ENCODE results near the gene PRRG4. TPM values are rescaled to one million over a fixed set of nuclear protein-coding genes. Genes with fewer than 3 reads are reported as not detected.
"Not testable (repeated sequence)": the region's sequence is repeated elsewhere in the genome, so short reads cannot be mapped to it uniquely, and the experiment has no call there.

PRRG4 gene
- total and polyA plus RNA-seq, 2 donors (not counting 3 experiments of a cell fraction or from before 2014, with no cell fraction given) = 0.09 TPM; not detected in 1

DNA sequence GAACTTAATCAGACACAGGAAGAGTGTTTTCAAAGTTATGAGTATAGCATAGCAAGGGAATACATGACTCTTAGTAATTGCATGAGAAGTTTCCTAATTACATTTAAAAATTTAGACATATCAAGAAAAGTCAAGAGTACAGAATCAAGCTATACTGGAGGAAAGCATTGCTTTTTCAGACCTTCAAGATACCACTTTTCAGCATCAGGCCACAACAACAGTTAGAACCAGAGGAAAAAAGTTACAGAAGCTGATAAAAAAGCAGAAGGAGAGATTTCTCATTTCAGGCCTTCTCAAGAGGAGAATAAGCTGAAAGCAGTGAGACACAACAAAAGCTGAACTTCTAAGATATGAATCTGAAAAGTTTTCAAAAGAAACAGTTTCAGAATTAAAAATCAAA lies 34.8 kb downstream of the PRRG4 start:
- no peak for FAIRE-seq
- no peaks in the 10 kb centered on the region for H3K36me3 ChIP-seq (ENCODE audit: control insufficient read depth in 2 of 2, extremely low read depth in 1 of 2, insufficient read depth in 2 of 2, low read length in 2 of 2)

GRCh38 chr11:32868752-32869151 lies 39.0 kb downstream of the PRRG4 start:
- FAIRE-seq; H3K4me2 ChIP-seq (ENCODE audit: insufficient read depth, low read length); dilution Hi-C loops (cut with MboI; ENCODE audit: extremely low pct_ligation_motif_present, low sequenced_read_pairs); H3K4me3 ChIP-seq (replicated peaks in 1 of 3; ENCODE audit: insufficient read depth in 1 of 3, low read depth in 1 of 3, low read length in 3 of 3); H3K9me3 ChIP-seq (replicated peaks; ENCODE audit: control insufficient read depth, insufficient read depth, low read length); H3K4me1 ChIP-seq (ENCODE audit: control insufficient read depth, extremely low read depth, insufficient read depth, low read length); H2AFZ ChIP-seq (ENCODE audit: low read depth, low read length); H4K20me1 ChIP-seq (replicated peaks; ENCODE audit: control insufficient read depth, extremely low read depth, insufficient read depth, low read length); POLR2A ChIA-PET; H3K36me3 ChIP-seq (ENCODE audit: control insufficient read depth in 2 of 2, extremely low read depth in 1 of 2, insufficient read depth in 2 of 2, low read length in 2 of 2); BruUV-seq (replicated peaks); H3K9me1 ChIP-seq (replicated peaks; ENCODE audit: control insufficient read depth, extremely low read depth, insufficient read depth, low read length); H3K79me2 ChIP-seq (ENCODE audit: control insufficient read depth, insufficient read depth, low read length); DNase-seq (ENCODE audit: low read depth, low spot score); intact Hi-C loops (cut with micrococcal nuclease); H3K9ac ChIP-seq (replicated peaks; ENCODE audit: extremely low read depth, insufficient read depth, low read length); H3K27me3 ChIP-seq (ENCODE audit: control insufficient read depth in 2 of 2, insufficient read depth in 2 of 2, low read length in 2 of 2); H3K27ac ChIP-seq (ENCODE audit: insufficient read depth, low read depth, low read length): not testable (repeated sequence)
- CTCF ChIA-PET = interaction anchor here (1.0 kb wide), 1 partner anchor 11 kb away, joined by 3 read pairs; no protein-coding TSS in a partner anchor

More for the DNA sequence above, 34.8 kb downstream of the PRRG4 start:
- Histone ChIP-seq H3K4me3 (replicated peaks in 1 of 3; ENCODE audit: insufficient read depth in 1 of 3, low read depth in 1 of 3, low read length in 3 of 3) (no peak overlapping the region), H2AFZ (ENCODE audit: low read depth, low read length) (no peak overlapping the region), H3K79me2 (ENCODE audit: control insufficient read depth, insufficient read depth, low read length) (no peaks in the 10 kb centered on the region), H3K27me3 (ENCODE audit: control insufficient read depth in 2 of 2, insufficient read depth in 2 of 2, low read length in 2 of 2) (peaks cover 0 to 2% of the 10 kb centered on the region in 2 experiments), H3K9me1 (replicated peaks; ENCODE audit: control insufficient read depth, extremely low read depth, insufficient read depth, low read length) (no peaks in the 10 kb centered on the region), H3K4me2 (ENCODE audit: insufficient read depth, low read length) (no peak overlapping the region), H3K9ac (replicated peaks; ENCODE audit: extremely low read depth, insufficient read depth, low read length) (no peak overlapping the region), H3K9me3 (replicated peaks; ENCODE audit: control insufficient read depth, insufficient read depth, low read length) (no peaks in the 10 kb centered on the region), H4K20me1 (replicated peaks; ENCODE audit: control insufficient read depth, extremely low read depth, insufficient read depth, low read length) (no peaks in the 10 kb centered on the region), H3K4me1 (ENCODE audit: control insufficient read depth, extremely low read depth, insufficient read depth, low read length) (no peaks in the 10 kb centered on the region), H3K27ac (ENCODE audit: insufficient read depth, low read depth, low read length) (no peak overlapping the region)
- dilution Hi-C loops (cut with MboI; ENCODE audit: extremely low pct_ligation_motif_present, low sequenced_read_pairs) (no loop called here), intact Hi-C loops (cut with micrococcal nuclease) (no loop called here)
- ChIA-PET CTCF (interaction anchor here (0.8 kb wide), 1 partner anchor 24 kb away, joined by 3 read pairs; no protein-coding TSS in a partner anchor), POLR2A (no interaction called here)
- no TSS peak for BruUV-seq (replicated peaks)
- no peak for TF ChIP-seq JUN (IDR thresholded peaks at IDR 0.05; ENCODE audit: borderline replicate concordance, insufficient read depth, insufficient read length, low read depth)
- TF ChIP-seq MYC (IDR thresholded peaks at IDR 0.05; ENCODE audit: low read depth, low read length) = no peak
- DNase-seq (ENCODE audit: low read depth, low spot score) = no peak
